ENCODE measurements around the gene LMNA.

The LMNA gene

DNA sequence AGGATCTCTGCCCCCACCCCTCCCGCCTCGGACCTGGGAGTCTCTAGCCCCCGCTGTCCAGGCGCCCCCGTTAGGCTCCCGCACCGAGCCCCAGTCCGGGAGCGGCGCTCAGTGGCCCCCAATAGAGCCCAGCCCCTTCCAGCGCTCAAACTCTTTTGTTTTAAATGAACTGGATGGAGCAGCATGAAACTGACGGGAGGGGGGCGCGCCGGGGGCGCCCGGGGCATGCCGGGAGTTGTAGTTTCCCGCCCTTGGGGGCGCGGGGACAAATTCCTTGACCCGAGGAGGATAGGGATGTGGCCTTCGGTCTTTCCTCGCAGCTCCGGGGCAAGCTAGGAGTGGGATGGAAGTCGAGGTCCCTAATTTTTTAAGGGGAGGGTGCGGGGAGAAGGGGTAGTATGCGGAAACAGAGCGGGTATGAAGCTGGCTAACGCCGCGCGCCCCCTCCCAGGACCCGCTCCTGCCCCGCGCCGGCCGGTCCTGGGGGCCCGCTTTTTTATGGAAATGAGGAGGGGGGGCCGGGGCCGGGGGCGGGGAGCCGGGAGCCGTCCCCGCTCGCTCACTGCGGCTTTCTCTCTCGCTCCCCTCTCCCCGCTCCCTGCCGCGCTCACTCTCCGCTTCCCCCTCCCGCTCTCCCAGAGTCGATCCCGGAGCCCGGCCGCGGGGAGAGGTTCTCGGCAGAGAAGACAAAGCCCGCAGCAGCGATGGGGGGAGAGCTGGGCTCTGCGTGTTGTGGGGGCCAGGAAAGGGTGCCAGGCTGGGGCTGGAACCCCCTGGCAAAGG lies 32.0 kb upstream of the LMNA start, which contains the start of gene MEX3A:
Gene MEX3A (minus strand): TSS at position 157 of the 783 bp plus-strand sequence. CDS start 467 bp downstream, outside the sequence.
- DNase-seq, result peak; percentile 98

DNA sequence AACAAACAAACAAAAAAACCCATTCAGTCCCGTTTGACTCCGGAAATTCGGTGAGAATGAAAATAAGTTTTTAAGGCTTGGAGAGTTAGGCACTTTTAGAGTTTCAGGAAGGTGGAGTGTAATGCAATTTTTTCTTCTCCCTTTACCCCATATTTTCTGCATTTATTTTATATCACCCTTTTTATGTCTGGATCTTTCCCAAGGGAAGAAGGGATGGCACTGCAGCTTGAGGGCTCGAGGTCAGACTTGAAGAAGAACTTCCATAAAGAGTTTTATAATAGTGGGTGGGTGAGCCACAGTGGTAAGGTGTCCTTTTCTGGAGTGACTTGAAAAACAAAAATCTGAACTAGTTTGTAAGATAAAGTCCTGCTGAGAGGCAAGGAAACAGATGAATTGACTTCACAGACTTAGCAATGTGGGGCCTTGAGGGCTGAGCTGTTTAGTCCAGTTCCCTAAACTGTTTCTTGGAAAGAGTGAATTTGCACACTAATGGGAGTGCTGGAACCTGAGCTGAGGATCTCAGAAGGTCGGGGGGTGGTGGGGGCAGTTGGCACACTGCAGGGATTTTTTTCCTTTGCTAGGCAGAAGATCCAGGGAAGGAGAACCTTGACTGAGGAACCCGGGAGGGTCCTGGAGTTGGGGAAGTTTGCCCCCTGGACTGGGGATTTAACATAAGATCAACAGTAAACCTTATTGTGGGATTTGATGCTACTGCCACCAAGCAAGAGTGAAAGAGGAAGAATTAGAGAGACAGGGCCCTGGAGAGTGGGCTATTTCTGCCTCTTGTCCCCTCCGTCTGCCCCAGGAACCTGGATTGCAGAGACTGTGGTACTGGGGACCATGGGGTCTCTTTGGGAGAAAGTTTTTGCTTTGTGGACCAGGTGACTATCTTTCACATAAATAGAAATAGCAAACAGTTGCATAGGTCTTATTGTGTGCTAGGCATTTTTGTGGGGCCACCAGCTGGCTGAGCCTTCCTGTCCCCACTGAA lies 30.4 kb upstream of the LMNA start:
- no peak for DNase-seq

DNA sequence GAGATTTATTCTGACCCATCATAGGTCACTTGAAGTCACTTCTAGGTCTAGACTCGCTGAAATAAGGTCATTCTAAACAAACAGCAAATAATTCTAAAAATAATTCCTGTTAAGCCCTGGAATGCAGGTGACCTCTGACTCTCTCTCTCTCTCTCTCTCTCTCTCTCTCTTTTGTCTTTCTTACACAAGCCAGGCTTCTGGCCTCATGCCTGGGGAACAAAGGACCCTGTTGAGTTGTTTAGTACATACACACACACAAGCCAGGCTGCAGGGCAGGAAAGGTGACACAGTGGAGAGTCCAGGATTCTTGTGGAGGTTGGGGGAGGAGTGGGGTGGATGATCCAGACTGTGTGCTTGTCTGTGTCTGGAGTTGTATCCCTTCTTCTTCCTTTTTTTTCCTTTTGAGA lies 28.3 kb upstream of the LMNA start:
- peak; percentile 74 for DNase-seq

DNA sequence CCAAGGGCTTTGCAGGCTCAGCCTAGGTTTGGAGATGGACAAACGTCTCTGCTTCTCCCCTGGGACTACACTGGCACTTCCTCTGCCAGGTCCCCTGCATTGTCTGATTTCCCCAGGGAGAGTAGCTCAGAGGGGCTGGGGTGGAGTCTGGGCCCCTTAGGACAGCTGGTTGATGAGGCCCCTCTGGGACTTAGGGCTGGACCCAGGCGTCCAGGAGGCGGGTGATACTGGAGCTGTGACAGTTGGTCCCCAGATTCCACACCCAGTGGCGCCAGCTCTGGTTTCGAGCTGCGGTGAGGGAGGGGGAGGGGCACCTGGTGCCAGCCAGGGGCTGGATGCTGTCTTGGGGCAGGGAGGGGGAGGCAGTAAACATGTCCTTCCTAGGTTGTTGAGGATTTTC lies 24.8 kb upstream of the LMNA start:
- no peak for DNase-seq

DNA sequence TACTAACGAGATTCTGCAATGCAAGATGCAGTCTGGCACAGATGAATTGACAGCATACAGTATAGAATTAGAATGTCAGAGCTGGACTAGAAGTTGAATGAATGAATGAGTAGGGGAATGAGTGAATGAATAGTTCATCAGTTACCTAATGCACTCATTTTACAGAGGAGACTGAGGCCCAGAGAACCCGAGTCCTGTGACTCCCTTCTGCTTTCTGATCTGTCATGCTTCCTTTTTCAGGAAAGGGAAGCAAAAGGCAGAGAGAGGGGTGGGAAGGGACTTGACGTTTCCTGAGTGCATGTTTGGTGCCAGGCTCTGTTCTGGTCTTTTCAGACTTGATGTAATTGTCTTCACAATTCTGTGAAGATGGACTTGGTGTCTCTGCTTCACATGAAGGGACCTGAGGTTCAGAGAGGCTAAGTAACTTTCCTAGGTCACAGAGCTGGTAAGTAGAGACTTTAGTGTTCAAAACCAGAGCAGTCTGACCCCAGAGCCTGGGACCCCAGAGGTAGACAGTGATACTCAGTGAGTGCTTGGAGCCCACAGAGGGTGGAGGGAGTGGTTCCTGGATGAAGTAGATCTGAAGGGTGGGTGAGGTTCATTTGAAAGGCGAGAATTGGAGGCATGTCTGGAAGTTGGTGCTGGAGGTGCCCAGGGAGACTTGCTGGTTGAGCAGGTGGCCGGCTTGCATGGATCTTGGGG lies 24.2 kb upstream of the LMNA start:
- DNase-seq, result no peak

DNA sequence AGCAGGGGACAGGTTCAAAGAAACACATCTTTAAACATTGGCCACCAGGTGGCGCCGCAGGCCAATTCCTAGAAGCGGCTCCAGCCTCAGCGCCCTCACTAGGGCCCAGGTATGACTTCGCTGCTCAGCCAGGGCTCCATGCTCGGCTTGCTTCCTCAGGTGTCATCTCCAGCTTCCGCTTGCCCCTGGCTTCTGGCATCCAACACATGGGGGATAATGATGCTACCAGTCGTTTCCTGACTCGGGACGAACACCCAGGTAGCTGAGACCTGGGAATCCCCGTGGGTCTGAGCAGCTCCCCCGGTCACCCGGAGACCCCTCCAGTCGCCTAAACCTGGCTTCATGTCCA lies 23.7 kb upstream of the LMNA start:
- peak; percentile 93 for DNase-seq

DNA sequence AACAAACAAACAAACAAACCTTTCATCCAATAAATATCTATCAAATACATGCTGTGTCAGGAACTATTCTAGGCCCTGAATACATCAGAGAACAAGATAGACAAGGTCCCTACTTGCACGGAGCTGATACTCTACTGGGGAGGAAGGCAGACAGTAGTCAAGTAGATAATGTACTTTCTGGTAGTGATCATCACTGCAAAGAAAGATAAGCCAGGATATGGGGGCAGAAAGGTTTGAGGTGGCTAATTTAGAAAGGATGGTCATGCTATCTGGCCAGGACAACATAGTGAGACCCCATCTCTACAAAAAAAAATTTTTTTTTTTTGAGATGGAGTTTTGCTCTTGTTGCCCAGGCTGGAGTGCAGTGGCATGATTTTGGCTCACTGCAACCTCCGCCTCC lies 22.9 kb upstream of the LMNA start:
- no peak for DNase-seq

DNA sequence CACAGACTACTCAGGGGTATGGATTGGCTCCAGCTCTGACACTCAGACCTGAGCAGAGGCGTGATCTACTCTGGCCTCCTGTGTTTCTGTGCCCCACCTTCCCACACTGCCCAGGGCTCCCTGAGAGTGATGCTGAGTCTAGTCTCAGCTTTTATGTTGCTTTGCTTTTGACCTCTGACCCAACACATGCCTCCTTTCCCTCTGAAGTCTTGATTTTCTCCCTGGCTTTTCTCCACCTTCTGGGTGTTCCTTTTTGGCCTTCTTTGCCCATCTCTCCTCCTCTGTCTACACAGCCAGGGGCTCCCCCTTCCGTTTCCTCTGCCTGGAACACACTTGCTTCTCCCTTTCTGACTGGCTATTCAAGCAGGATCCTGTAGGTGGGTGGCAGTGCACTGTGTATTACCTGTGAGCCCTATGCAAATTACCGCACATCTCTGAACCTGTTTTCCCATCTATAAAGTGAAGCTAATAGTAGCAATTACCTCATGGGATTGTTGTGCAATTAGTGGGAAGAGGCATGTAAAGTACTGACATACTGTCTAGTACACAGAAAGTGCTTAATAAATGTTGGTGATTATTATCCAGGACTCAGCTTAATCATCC lies 18.5 kb upstream of the LMNA start:
- DNase-seq, result no peak

DNA sequence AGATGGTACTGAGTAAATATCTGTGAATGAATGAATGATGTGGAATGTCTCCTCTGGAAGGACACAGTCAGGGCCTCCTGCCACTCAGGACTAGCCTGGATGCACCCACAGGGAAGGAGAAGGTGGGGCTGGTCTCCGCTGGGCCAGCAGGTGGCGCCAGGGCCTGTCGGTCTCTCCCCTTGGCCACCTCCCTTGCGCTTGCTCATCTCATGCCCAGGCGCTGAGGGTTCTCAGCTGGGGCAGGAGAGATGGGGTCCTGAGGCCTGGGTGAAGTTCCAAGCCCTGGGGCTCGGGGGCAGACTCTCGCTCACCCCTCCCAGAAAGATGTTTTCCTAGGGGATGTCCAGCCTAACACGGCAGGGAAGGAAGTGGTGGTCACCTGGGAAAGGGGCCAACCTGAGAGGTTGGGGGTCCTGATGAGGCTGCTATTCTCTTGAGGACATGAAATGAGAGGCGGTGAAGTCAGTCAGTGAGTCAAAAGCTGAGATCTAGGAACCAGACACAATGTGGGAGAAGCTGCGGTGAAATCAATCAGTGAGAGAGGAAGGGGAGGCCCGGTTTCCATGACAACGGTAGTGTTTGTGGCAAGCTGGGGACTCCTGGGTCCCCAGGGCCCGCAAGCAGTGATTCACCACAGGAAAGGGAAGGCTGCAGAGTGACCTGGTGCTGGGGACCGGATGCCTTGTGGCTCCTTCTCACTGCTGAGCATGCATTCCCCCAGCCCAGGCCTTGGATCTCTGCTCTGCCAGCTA lies 17.7 kb upstream of the LMNA start:
- DNase-seq, result peak; percentile 88

DNA sequence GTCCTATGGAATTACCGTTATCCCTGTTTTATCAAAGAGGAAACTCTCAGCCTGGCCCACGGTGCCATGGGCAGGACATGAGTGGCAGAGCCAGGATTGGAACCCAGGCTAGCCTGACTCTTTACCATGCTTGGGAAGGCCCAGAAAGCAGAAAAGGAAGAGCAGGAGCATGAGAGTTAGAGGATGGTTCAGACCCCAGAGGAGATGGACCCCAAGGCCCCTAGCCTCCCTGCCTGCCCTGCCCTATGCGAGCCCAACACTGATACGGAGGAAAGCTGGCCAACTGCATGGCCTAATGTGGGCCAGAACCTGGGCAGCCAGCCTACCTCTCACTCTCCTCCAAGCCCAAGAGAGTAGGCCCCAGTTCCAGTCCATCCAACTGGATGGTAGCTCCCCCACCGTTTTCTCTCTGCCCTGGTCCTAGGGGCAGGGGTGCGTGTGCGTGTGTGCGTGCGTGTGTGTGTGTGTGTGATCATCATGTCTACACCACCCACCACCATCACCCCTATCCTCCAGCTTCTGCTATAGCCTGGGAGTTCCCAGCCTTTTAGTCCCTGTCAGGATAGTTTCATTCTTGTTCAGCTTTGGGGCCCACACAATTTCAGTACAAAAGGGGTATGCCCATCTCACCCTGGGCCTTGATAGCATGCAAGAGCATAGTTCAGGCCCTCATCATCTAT lies 16.9 kb upstream of the LMNA start:
- DNase-seq, result no peak

DNA sequence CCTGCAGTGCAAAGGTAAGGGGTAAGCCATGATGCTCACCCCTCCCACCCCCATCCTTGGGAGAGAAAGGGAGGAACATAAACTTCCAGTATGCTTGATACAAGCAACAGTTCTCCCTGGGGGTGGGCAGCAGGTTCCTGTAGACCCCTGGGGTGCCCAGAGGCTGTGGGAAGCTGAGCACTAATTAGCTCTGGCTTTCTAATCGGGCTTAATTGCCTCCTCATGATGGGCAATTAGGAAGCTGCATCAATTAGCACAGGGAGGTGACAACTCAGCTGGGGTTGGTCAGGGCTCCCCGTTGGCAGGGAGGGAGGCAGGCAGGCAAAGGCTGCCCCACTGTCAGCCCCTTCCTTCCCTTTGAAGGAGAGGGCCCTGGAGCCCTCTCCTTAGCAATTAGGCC lies 15.7 kb upstream of the LMNA start:
- no peak for DNase-seq

DNA sequence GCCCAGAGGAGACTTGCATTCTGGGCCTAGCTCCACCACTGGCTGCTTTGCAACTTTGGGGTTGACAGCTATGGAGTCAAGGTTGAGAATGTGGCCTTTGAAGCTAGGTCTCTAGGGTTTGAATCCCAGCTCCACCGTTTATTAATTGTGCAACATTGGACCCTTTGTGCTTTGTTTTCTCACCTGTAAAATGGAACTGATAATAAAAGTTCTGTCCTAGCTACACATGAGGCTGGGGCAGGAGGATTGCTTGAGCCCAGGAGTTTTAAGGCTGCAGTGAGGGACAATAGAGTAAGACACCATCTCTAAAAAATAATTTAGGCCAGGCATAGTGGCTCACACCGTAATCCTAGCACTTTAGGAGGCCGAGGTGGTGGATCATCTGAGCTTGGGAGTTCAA lies 15.2 kb upstream of the LMNA start:
- DNase-seq, result no peak

DNA sequence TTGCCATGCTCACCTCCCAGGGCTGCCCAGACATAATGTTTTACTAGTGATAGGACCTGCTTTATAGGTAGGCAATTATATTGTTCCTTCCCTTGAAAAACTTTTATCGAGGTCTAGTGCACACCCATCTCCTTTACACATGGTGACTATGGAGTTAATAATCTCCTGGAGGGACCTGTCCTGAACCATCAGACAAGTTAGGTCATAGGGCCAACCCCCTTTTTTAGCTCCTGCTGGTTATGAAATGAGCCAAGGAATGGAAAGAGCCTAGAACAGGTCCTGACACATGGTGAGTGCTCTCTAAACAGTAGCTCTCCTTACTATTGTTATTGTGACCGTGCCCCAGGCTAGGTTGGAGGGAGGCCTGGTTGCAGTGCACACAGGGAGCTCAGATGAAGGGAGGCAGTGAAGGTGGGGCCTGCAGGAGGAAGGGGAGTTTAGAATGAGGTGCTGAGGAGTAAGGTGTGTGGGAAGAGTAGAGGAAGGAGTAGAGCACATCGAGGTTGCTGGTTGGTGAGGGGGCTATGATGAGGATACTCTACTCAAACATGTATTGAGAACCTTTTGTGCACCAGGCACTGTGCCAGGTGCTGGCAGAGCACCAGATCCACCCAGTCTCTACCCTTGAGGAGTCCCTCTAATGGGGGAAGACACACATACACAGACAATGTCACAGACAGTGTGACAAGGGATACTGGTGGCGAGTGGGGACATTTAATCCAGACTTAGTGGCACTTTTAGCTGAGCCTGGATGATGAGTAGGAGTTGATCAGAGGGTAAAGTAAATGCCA lies 14.1 kb upstream of the LMNA start:
- DNase-seq, result no peak

DNA sequence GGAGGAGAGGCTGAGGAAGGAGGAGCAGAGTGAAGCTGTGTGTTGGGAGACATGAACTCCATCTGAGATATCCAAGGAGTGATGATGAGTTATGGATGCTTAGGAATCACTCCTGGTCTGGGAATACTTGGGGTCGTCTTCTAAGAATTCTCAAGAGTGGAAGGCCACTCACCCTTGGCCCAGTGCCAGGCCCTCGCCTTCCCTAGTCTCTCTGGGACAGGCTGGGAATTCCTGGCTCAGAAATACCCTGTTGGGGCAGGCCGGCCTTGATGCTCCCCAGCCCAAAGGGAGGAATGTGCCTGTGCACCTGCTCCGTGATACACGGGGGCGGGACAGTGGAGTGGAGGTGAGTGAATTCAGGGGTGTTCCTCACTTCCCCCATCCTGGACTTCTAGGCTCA lies 12.6 kb upstream of the LMNA start:
- DNase-seq, result no peak

DNA sequence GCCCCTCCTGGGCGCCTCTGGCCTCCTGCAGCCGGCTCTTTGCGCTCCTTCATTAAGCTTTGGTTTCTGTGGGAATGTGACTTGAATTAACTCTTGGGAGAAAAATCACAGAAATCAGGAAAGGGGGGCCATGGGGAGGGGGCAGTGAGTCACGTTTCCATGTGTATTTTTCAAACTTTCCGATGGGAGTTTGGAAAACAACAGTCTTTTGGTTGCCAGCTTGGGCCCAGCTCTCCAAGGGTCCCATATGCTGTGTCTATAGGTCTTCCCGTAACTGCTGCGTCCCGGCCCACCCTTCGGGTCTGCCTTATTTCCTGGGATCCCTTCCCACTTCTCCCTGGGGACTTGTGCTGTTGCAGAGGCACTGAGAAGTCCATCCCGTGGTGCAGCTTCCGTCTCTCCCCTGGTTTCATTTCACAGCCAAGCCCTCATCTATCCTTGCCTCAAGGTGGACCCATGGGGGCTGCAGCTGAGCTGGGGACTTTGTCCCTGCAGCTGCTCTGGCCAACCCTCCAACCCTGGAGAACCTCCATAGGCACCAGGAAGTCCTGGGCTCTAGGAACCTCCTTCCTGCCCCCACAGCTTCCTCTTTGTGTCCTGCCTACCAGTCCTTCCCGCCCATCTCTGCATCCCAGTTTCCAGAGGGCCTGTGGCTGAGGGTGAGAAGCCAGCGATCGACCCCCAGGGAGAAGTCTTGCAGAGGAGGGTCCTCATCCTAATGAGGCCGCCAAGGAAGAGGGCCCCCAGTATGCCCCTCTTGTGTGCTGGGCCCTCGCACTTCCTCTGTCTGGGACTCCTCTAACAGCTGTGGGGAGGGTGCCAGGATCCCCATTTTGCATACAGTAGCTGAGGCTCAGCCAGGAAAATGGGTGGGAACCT lies 11.6 kb upstream of the LMNA start:
- DNase-seq, result peak; percentile 69

DNA sequence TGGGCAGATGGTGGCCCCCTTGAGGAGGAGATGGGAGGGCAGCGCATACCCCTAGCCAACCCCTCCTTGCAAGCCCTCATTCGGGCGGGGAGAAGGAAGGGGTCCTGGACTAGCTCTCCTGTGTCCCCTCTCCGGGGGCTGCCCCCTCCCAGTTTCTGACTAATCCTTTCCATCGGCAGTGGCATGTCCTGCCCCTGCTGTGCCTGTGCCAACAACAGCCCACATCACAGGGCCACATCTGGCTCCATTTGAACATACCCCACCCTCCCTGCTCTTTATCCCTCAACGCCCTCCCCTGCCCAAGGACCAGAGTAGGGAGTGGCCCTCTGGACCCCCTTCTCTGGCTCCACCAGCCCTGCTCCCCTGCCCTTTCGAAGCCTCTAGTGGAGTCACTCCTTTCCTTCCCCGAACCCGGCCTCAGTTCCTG lies 11.0 kb upstream of the LMNA start:
- DNase-seq, result no peak

DNA sequence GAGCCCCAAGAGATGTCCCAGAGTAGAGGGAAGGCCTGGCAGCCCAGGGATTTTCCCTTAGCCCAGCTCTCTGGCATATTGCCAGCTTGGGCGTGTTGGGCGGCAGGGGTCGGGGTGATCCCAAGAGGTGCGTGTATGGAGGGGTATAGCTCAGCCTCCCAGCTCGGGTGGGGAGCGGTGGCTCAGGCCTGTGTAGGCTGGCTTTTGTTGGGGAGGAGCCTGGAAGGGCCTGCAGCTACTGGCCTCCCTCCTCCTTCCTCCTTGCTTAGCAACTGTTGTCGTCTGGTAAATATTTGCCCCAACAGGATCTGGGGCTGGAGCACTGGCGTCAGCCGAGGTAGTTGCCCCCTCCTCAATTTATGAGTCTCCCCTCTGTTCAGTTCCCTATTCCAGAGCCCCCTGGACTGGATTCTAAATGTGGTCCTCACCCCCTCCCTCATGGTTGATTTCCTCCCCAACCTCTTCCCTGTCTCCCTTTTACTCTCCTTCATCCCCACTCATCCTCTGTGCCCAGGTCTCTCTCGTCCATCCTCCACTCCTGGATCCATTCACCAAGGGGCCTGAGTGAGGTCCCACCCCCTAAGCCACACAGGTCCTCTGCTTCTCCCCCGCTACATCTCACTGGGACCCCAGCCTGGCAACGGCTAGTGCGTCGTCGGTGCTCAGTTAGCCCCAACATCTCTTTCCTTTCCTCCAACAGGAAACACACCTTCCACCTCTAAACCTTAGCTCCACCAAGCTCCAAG lies 10.3 kb upstream of the LMNA start:
- DNase-seq, result peak; percentile 81

All from eye (tissue), 1 donor.